ENCODE measurements around the gene B4GALNT4.
"Not testable (repeated sequence)": the region's sequence is repeated elsewhere in the genome, so short reads cannot be mapped to it uniquely, and the experiment has no call there.

Gene B4GALNT4

DNA sequence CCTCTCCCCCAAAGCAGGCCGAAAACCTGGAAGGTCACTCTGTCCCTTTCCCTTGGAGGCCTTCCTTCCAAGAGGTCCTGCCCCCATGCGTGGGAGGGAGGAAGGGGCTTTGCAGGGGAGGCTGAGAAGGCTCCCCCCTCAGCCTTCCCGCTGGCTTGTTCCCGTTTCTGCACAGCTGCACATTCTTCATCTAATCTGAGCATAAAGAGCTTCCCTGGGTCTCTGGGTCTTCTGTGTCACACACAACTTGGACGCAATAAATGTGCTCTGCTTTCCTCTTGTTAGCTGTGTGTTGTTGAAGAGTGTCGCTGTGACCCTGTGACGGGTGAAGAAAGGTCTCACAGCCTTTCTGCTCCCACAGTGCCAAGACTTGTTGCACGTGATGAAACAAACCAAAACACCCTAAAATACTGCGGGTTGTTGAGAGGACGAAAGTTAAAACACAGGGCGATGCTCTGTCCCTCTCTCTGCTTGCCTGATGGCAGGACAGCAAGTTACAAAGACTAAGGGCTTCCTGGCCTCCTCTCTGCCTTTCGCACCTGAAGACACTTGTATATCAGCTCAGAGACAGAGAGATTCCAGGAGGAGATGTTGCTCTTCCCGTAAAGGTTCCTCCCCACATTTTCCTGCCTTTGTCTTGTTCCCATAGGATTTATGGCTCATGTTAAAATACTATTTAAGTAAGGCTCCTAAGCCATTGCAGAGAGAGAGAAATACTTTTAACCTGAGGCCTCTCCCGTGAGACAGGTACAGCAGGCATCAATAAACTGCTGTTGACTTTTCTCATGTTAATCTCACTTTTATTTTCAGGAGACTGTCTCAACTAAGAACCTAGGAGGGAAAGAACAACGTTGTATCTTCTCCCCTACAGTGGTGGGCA, 33.3 kb upstream of the B4GALNT4 start:
- no peak for DNase-seq

DNA sequence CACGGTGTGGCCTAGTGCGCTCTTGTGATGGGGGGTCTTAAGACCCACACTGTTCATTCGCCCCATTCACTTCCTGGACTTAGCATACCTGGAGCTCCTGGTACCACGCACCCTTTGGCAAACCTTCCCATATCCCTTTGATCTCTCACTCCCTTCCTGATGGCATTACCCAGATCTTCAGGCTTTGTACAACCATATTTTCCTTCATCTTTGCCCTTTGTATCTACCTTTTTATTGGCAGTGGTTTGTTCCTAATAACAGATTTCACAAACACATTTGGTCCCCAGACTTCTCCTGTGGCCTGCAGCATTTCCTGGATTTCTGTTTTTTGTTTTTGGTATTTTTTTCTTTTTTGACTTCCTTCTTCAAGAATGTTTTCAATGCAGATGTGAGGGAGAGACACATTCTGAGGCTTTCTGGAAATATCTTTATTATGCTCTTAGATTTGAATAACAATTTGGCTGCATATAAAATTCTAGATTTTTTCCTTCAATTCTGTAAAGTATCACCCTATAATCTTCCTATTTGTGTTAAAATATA, 32.6 kb upstream of the B4GALNT4 start:
- DNase-seq: no peak

- no peak for DNase-seq
Observed at GRCh38 chr11:337711-338110, 31.6 kb upstream of the B4GALNT4 start.

DNA sequence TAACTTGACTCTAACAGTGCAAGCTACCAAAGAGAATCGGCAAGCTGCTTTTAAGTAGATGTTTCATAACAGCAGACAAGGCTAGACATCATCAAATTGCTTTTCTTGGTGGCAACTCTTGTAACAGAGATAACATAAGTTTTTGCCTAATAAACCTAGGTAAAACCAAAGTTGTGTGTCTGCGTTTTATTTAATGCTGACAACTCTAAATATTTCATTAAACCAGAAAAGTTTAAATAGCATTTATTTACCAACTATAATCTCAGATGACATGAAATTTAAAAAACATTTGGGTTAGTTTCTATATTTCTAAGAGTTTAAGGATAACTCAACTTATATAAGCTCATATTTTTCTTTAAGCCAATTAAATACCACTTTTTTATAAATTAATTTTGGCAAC, 29.3 kb upstream of the B4GALNT4 start:
- DNase-seq: no peak

DNA sequence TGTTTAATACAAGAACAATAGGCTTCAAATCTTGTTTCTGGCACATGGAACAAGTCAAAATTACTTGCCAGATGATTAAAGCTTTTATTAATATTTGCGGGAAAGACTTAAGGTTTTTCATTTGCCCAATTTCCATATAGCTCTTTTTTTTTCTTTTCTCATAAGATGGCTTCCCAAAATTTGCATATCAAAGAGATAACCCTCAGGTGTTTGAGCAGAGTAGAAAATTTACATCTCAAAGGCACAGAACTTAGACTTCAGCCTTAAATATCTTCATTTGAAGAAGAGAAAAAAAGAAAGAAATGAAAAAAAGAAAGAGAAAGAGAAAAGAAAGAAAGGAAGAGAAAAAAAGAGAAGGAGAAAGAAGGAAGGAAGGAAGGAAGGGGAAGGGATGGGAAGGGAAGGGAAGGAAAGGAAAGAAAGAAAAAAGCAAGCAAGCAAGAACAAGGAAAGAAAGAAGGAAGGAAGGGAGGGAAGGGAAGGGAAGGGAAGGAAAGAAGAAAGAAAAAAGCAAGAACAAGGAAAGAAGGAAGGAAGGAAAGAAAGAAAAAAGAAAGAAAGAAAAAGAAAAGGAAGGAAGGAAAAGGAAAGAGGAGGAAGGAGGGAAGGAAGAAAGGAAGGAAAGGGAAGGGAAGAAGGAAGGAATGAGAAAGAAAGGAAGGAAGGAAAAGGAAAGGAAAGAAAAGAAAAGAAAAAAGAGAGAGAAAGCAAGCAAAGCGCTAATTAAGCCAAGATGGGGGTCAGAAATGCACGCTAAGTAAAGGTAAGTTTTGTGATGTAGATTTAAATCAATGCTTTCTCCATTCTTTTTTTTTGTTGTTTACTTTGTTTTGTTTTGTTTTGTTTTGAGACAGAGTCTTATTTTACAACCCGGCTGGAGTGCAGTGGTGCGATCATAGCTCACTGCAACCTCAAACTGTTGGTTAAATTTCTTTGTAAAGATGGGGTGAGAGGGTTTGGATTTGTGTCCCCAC, 28.5 kb upstream of the B4GALNT4 start:
- DNase-seq: no peak

DNA sequence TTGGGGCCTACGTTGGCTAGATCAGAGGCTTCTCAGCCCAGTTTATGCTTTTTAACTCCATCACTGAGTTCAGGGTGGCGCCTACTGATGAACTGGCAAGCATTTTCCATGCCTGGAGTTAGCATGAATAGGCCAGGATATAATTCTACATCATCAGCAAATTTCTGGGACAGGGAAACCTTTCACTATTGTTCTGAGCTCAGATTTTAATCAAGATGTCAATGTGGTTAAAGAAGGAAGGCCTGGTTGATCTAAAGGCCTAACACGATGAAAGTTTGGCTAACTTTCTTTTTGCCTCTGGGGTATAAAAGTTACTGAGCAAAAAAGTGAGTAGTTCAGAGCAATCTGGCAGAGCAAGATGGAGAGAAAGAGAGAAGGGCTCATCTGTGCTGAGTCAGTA, 27.0 kb upstream of the B4GALNT4 start:
- DNase-seq: no peak

- no peak for DNase-seq
Observed at GRCh38 chr11:344836-345578, 24.3 kb upstream of the B4GALNT4 start.

GRCh38 chr11:346529-346928, 22.8 kb upstream of the B4GALNT4 start:
- DNase-seq: no peak

DNA sequence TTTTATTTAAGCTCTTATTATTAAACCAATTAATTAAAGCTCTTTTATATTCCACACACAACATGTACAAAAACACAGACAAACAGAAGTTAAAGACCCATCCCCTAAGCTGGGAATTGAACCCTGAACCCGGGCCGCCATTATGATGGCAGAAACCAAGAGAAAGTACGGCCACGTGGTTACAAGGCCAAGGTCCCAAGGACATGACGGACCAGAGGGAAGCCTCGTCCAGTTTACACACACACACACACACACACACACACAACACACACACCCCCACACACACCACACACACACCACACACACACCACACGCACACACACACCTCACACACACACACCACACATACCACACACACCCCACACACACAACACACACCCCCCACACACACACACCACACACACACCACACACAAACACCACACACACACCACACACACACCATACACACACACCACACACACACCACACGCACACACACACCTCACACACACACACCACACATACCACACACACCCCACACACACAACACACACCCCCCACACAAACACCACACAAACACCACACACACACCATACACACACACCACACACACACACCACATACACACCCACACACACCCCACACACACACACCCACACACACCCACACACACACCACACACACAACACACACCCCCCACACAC, 19.9 kb upstream of the B4GALNT4 start:
- not testable (repeated sequence) for DNase-seq

DNA sequence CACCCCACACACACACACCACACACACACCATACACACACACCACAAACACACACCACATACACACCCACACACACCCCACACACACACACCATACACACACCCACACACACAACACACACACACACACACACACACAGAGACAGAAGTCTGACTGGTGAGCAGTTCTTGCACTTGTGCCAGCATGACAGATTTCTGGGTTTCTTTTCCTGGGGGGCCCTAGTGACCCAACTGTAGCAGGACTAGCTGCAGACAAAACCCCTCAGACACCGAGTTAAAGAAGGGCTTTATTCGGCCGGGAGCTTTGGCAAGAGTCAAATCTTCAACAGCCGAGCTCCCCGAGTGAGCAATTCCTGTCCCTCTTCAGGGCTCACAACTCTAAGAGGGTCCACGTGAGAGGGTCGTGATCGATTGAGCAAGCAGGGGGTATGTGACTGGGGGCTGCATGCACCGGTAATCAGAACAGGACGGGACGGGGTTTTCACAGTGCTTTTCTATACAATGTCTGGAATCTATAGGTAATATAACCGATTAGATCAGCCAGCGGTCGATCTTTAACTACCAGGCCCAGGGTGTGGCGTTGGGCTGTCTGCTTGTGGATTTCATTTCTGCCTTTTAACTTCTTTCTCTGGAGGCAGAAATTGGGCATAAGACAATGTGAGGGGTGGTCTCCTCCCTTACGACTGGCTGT, 19.1 kb upstream of the B4GALNT4 start:
- not testable (repeated sequence) for DNase-seq

- DNase-seq: no peak
Observed at GRCh38 chr11:350723-351255, 18.5 kb upstream of the B4GALNT4 start.

GRCh38 chr11:351411-351810, 17.9 kb upstream of the B4GALNT4 start:
- DNase-seq: no peak

GRCh38 chr11:352456-353031, 16.8 kb upstream of the B4GALNT4 start:
- no peak for DNase-seq

- DNase-seq: peak; percentile 65
Observed at GRCh38 chr11:353179-353873, 16.0 kb upstream of the B4GALNT4 start.

DNA sequence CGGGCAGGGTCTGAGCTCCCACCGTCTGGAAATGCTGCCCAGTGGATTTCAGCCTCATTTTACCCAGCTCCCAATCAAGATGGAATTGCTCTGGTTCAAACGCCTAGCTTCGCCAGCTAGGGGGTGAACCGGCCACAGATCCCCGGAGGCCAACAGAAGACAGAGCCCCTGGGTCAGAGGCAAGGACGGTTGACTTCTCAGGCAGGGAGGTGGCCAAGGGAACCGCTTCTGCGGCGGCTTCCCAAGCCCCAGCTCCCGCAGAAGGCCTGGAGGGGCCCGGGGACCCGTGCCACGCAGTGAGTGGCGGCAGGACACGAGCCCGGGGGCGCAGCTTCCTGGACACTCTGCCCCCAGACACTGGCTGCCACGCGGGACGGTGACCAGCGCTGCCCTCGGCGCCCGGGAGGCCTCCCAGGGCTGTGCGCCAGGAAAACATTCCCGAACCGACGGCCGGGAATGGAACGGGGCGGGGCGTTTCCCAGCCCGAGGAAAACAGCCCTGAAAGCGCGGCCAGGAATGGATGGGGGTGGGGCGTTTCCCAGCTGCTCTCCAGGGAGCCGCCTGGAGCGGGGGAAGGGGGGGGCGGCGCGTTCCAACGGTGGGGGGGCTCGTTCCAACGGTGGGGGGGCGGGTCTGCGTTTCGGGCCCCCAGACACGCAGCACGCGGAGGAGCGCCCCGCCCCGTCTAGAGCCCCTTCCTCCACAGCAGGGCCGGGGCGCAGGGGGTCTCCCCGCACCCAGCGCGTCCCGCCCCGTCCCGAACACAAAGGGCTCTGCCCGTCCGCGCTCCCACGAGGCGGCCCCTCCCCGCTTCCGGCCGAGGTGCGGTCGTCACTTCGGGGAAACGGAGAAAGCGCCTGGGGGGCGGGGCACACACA, 13.5 kb upstream of the B4GALNT4 start:
- peak; percentile 95 for DNase-seq

DNA sequence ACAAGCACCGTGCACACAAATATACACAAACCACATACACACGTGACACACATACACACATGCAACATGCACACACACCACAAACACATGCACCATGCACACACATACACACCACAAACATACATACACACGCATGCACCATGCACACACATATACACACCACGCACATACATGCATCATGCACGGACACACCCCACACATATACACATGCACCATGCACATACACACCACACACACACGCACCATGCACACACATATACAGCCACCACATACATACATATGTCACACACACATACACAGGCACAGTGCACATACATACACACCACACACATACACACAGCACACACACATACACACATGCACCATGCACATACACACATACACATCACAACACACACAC, 12.7 kb upstream of the B4GALNT4 start:
- no peak for DNase-seq

- DNase-seq: no peak
Observed at GRCh38 chr11:357582-357981, 11.7 kb upstream of the B4GALNT4 start.

- DNase-seq: no peak
Observed at GRCh38 chr11:358129-358800, 11.0 kb upstream of the B4GALNT4 start.

All from EL (cell line).